ENCODE data around the gene GLS.
A peak's percentile ranks its signal among the peaks of the same experiment; 100 is the strongest.
"Not testable (repeated sequence)": the region's sequence is repeated elsewhere in the genome, so short reads cannot be mapped to it uniquely, and the experiment has no call there.

GLS gene

GRCh38 chr2:190880378-190881083 lies at the start of gene GLS:
Gene GLS (plus strand): TSS chr2:190880821. CDS start chr2:190881085, 264 bp downstream.
- DNase-seq = peak; percentile 80

- no peak for DNase-seq
These were observed 48.7 kb upstream of the GLS start for GRCh38 chr2:190831941-190832340.

GRCh38 chr2:190834890-190835208 lies 45.8 kb upstream of the GLS start:
- DNase-seq = no peak

- DNase-seq = no peak
These were observed 45.2 kb upstream of the GLS start for GRCh38 chr2:190835303-190835930.

- DNase-seq = no peak
These were observed 43.9 kb upstream of the GLS start for GRCh38 chr2:190836767-190837166.

GRCh38 chr2:190837420-190837819 lies 43.2 kb upstream of the GLS start:
- DNase-seq = no peak

GRCh38 chr2:190837952-190838361 lies 42.7 kb upstream of the GLS start:
- DNase-seq = no peak

- no peak for DNase-seq
These were observed 42.1 kb upstream of the GLS start for GRCh38 chr2:190838492-190838910.

GRCh38 chr2:190840569-190841172 lies 40.0 kb upstream of the GLS start:
- no peak for DNase-seq

GRCh38 chr2:190841707-190842505 lies 38.7 kb upstream of the GLS start:
- no peak for DNase-seq

GRCh38 chr2:190842606-190843104 lies 38.0 kb upstream of the GLS start:
- DNase-seq = no peak

- DNase-seq = no peak
These were observed 36.5 kb upstream of the GLS start for GRCh38 chr2:190843890-190844699.

- DNase-seq = no peak
These were observed 35.8 kb upstream of the GLS start for GRCh38 chr2:190844700-190845401.

GRCh38 chr2:190846746-190847145 lies 33.9 kb upstream of the GLS start:
- DNase-seq = no peak

GRCh38 chr2:190847504-190848081 lies 33.0 kb upstream of the GLS start:
- DNase-seq = no peak

- DNase-seq = no peak
These were observed 30.8 kb upstream of the GLS start for GRCh38 chr2:190849774-190850173.

GRCh38 chr2:190853022-190853421 lies 27.6 kb upstream of the GLS start:
- not testable (repeated sequence) for DNase-seq

GRCh38 chr2:190853531-190854383 lies 26.9 kb upstream of the GLS start:
- DNase-seq = no peak

GRCh38 chr2:190854726-190855125 lies 25.9 kb upstream of the GLS start:
- DNase-seq = no peak

GRCh38 chr2:190855245-190855644 lies 25.4 kb upstream of the GLS start:
- no peak for DNase-seq

Data from NCI-H2081 treated with DMSO at 0.1 percent for 48 hours (cell line).